HCT116 (cell line): ENCODE measurements around the gene SNTG2. TPM values are rescaled to one million over a fixed set of nuclear protein-coding genes. Genes with fewer than 3 reads are reported as not detected.

Experiments used
- ATAC-seq: fragments of 200-7000 bp; cut with Tn5 transposase; 2 replicates; pipeline ENCODE4 v1.9.1; 2020; ENCODE audit warnings: mild to moderate bottlenecking, moderate library complexity
- BruUV-seq: library from RNA; stranded (reverse); fragments of 400-500 nt; replicated peaks from 2 replicates; lab custom pipeline; 2021; lab: Mats Ljungman, UMichigan
- CTCF ChIA-PET: fragments of 300-600 bp; sonication (Branson Sonifier 250); formaldehyde crosslinking; loops from one replicate; lab custom pipeline; 2021; ENCODE audit warnings: antibody characterized with exemption; lab: Charles Lee
- POLR2A ChIA-PET: fragments of 300-600, 350-600 bp; sonication (Branson Sonifier 250); formaldehyde crosslinking; loops from one replicate; lab custom pipeline; 2021; ENCODE audit warnings: antibody characterized with exemption; lab: Charles Lee
- RAD21 ChIA-PET, 2 experiments: fragments of 300-600 bp; sonication (Branson Sonifier 250); formaldehyde crosslinking; loops; one replicate each; lab custom pipeline; 2023; ENCODE audit warnings: low total read pairs in 2 of 2; ENCODE audit not compliant: uncharacterized antibody in 2 of 2, unreplicated experiment in 2 of 2, low non-redundant PET in 1 of 2; lab: Charles Lee
- DNase-seq: peaks from one replicate; pipeline ENCODE4 v3.0.0-alpha.2; 2010; ENCODE audit warnings: low read depth, low spot score
- H2AFZ ChIP-seq: fragments of 200-600 bp; shearing (Covaris generic), sonication (generic); 2 replicates; pipeline ENCODE4 v1.6.1; 2017; ENCODE audit warnings: low read depth, mixed run types, mixed read lengths, antibody characterized with exemption, low read length; ENCODE audit not compliant: poor library complexity, severe bottlenecking
- H3K27ac ChIP-seq: 2 replicates; pipeline ENCODE4 v1.5.1; 2012; ENCODE audit warnings: low read depth, low read length
- H3K27me3 ChIP-seq: fragments of 200-600 bp; sonication (generic); 2 replicates; pipeline ENCODE4 v1.6.1; 2016; ENCODE audit warnings: mixed run types, low read length, mixed read lengths; ENCODE audit not compliant: insufficient read depth
- H3K36me3 ChIP-seq, 2 experiments: fragments of 200-500 bp in 1 of 2; fragments of 200-600 bp in 1 of 2; sonication (Bioruptor generic) in 1 of 2; sonication (generic) in 1 of 2; 2 replicates each; pipeline versions ENCODE4 v1.5.1 to v1.6.1; 2014 to 2016; ENCODE audit warnings: low read length in 2 of 2, inconsistent platforms in 1 of 2, mixed read lengths in 1 of 2, mixed run types in 1 of 2; ENCODE audit not compliant: insufficient read depth in 2 of 2, control insufficient read depth in 1 of 2
- H3K4me1 ChIP-seq, 2 experiments: fragments of 200-600 bp in 1 of 2; sonication (generic) in 1 of 2; 2 replicates each; pipeline versions ENCODE4 v1.5.1 to v1.6.1; 2012 to 2017; ENCODE audit warnings: low read length in 2 of 2, inconsistent platforms in 1 of 2, mild to moderate bottlenecking in 1 of 2, mixed read lengths in 1 of 2, mixed run types in 1 of 2, moderate library complexity in 1 of 2; ENCODE audit not compliant: insufficient read depth in 2 of 2, control insufficient read depth in 1 of 2
- H3K4me2 ChIP-seq: fragments of 200-600 bp; sonication (generic); 2 replicates; pipeline ENCODE4 v1.6.1; 2017; ENCODE audit warnings: mixed run types, low read length, mixed read lengths
- H3K4me3 ChIP-seq, 2 experiments: fragments of 200-600 bp in 1 of 2; sonication (generic) in 1 of 2; replicated peaks in 1 of 2; 2 replicates each; pipeline ENCODE4 v1.5.1; 2011 to 2016; ENCODE audit warnings: low read length in 2 of 2, control low read depth in 1 of 2, low read depth in 1 of 2, mild to moderate bottlenecking in 1 of 2, mixed read lengths in 1 of 2, mixed run types in 1 of 2
- H3K79me2 ChIP-seq: fragments of 200-600 bp; sonication (generic); 2 replicates; pipeline ENCODE4 v1.6.1; 2017; ENCODE audit warnings: mild to moderate bottlenecking, mixed run types, low read length, moderate library complexity, mixed read lengths; ENCODE audit not compliant: insufficient read depth
- H3K9ac ChIP-seq: fragments of 200-600 bp; sonication (generic); 2 replicates; pipeline ENCODE4 v1.6.1; 2016; ENCODE audit warnings: low read length, mixed read lengths
- H3K9me2 ChIP-seq: fragments of 200-600 bp; sonication (generic), shearing (Covaris generic); 2 replicates; pipeline ENCODE4 v1.6.1; 2017; ENCODE audit warnings: mixed run types, mild to moderate bottlenecking, moderate library complexity; ENCODE audit not compliant: insufficient read depth
- H3K9me3 ChIP-seq, 2 experiments: fragments of 200-500 bp in 1 of 2; fragments of 200-600 bp in 1 of 2; sonication (Bioruptor generic) in 1 of 2; sonication (generic) in 1 of 2; 2 replicates each; pipeline ENCODE4 v1.6.1; 2014 to 2017; ENCODE audit warnings: low read length in 2 of 2, mixed read lengths in 2 of 2, inconsistent platforms in 1 of 2, low read depth in 1 of 2, mild to moderate bottlenecking in 1 of 2, mixed run types in 1 of 2, moderate library complexity in 1 of 2; ENCODE audit not compliant: control insufficient read depth in 1 of 2, insufficient read depth in 1 of 2
- H4K20me1 ChIP-seq: fragments of 200-600 bp; sonication (generic), shearing (Covaris generic); 2 replicates; pipeline ENCODE4 v1.6.1; 2017; ENCODE audit warnings: mixed run types, mild to moderate bottlenecking, moderate library complexity; ENCODE audit not compliant: insufficient read depth
- ATF3 ChIP-seq: IDR thresholded peaks from 2 replicates; pipeline ENCODE4 v1.6.1; 2012
- CBX3 ChIP-seq: IDR thresholded peaks from 2 replicates; pipeline ENCODE4 v1.6.1; 2012; ENCODE audit warnings: low read depth
- CEBPB ChIP-seq: IDR thresholded peaks from 2 replicates; pipeline ENCODE4 v1.6.1; 2012; ENCODE audit warnings: low read depth
- EGR1 ChIP-seq: IDR thresholded peaks from 2 replicates; pipeline ENCODE4 v1.6.1; 2012; ENCODE audit warnings: low read depth
- ELF1 ChIP-seq: IDR thresholded peaks from 2 replicates; pipeline ENCODE4 v1.6.1; 2012; ENCODE audit warnings: low read depth, borderline replicate concordance
- FOSL1 ChIP-seq: IDR thresholded peaks from 2 replicates; pipeline ENCODE4 v1.6.1; 2012; ENCODE audit warnings: low read depth
- JUND ChIP-seq: IDR thresholded peaks from 2 replicates; pipeline ENCODE4 v1.6.1; 2012
- MAX ChIP-seq: IDR thresholded peaks from 2 replicates; pipeline ENCODE4 v1.6.1; 2012
- POLR2A ChIP-seq: IDR thresholded peaks from 2 replicates; pipeline ENCODE4 v1.7.0; 2011; ENCODE audit warnings: borderline replicate concordance; ENCODE audit not compliant: insufficient read depth, insufficient read length; ENCODE audit errors: extremely low read depth
- POLR2AphosphoS5 ChIP-seq: IDR thresholded peaks from 2 replicates; pipeline ENCODE4 v1.6.1; 2011; ENCODE audit warnings: mild to moderate bottlenecking, low read depth, low read length, moderate library complexity
- REST ChIP-seq: IDR thresholded peaks from 2 replicates; pipeline ENCODE4 v1.6.1; 2012; ENCODE audit warnings: low read depth
- SIN3A ChIP-seq: IDR thresholded peaks from 2 replicates; pipeline ENCODE4 v1.6.1; 2012; ENCODE audit warnings: low read depth
- SP1 ChIP-seq: IDR thresholded peaks from 2 replicates; pipeline ENCODE4 v1.6.1; 2012; ENCODE audit warnings: low read depth
- SRF ChIP-seq: IDR thresholded peaks from 2 replicates; pipeline ENCODE4 v1.6.1; 2012; ENCODE audit warnings: low read depth
- YY1 ChIP-seq: IDR thresholded peaks from 2 replicates; pipeline ENCODE4 v1.6.1; 2011; ENCODE audit warnings: low read length, low read depth, moderate library complexity, mild to moderate bottlenecking; ENCODE audit not compliant: insufficient replicate concordance; ENCODE audit errors: extremely low read depth
- ZBTB33 ChIP-seq: IDR thresholded peaks from 2 replicates; pipeline ENCODE4 v1.6.1; 2011; ENCODE audit warnings: mild to moderate bottlenecking, low read length, moderate library complexity; ENCODE audit not compliant: insufficient replicate concordance; ENCODE audit errors: extremely low read depth
- ZFX ChIP-seq: fragments of 450-650 bp; IDR thresholded peaks from 2 replicates; pipeline ENCODE4 v1.6.1; 2017
- intact Hi-C: fragments of 100-400 bp; cut with micrococcal nuclease; formaldehyde crosslinking; loops from 2 replicates; pipeline ENCODE4 v1.10.0; 2022
- total RNA-seq: library from RNA; stranded (reverse); gene quantifications from one replicate; pipeline ENCODE4 v1.2.1, GENCODE V29; 2021; ENCODE audit not compliant: unreplicated experiment

Gene SNTG2
- total RNA-seq, 1 experiment from 2014 or later = not detected

GRCh38 chr2:943821-944220 is 6.8 kb upstream of the SNTG2 start:
- Histone ChIP-seq H2AFZ (no peak overlapping the region), H3K4me2 (no peak overlapping the region), H3K9me3 (no peaks in the 10 kb centered on the region), H3K4me1 (no peaks in the 10 kb centered on the region), H4K20me1 (no peaks in the 10 kb centered on the region), H3K9ac (no peak overlapping the region), H3K4me3 (no peak overlapping the region), H3K27me3 (no peaks in the 10 kb centered on the region), H3K9me2 (no peaks in the 10 kb centered on the region), H3K79me2 (no peaks in the 10 kb centered on the region), H3K36me3 (no peaks in the 10 kb centered on the region), H3K27ac (no peak overlapping the region)
- CTCF ChIA-PET = no interaction called here
- BruUV-seq = no TSS peak
- no peak for TF ChIP-seq FOSL1
- TF ChIP-seq ATF3 = no peak
- TF ChIP-seq POLR2AphosphoS5 = no peak
- TF ChIP-seq REST = no peak
- TF ChIP-seq EGR1 = no peak
- TF ChIP-seq ZFX = no peak
- TF ChIP-seq SIN3A = no peak
- no peak for TF ChIP-seq POLR2A
- TF ChIP-seq YY1 = no peak
- no peak for TF ChIP-seq ZBTB33
- TF ChIP-seq MAX = no peak
- no peak for TF ChIP-seq ELF1
- TF ChIP-seq SRF = no peak
- TF ChIP-seq JUND = no peak
- no peak for TF ChIP-seq CEBPB
- TF ChIP-seq CBX3 = no peak
- no peak for TF ChIP-seq SP1
- RAD21 ChIA-PET = no interaction called here
- POLR2A ChIA-PET = no interaction called here
- DNase-seq = no peak
- no peak for ATAC-seq
- intact Hi-C loops = no loop called here
